Measurements from ENCODE around the gene MAP7.

The MAP7 gene

GRCh38 chr6:136464874-136465273, 85.3 kb downstream of the MAP7 start:
- TF ChIP-seq CTCF (IDR thresholded peaks at IDR 0.05; ENCODE audit: low read depth, low read length), result no peak
- H3K4me3 ChIP-seq (ENCODE audit: low read depth, low read length), result no peak overlapping the region

DNA sequence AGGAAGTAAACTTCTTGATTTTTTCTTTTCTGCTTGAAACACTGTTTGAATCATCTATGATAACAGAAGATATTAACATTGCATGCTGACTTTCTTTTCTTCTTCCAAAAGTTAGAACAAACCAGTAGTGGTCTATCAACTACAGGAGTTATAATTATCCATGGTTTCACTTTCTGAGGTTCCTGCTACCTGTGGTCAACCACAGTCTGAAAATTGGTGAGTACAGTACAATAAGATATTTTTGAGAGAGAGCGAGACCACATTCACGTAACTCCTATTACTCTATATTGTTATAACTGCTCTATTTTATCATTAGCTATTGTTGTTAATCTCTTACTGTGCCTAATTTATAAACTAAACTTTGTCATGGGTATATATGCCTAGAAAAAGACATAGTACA, 86.1 kb downstream of the MAP7 start:
- no peak for TF ChIP-seq CTCF (IDR thresholded peaks at IDR 0.05; ENCODE audit: low read depth, low read length)
- no peak overlapping the region for H3K4me3 ChIP-seq (ENCODE audit: low read depth, low read length)

GRCh38 chr6:136463743-136464142, 86.5 kb downstream of the MAP7 start:
- no peak for TF ChIP-seq CTCF (IDR thresholded peaks at IDR 0.05; ENCODE audit: low read depth, low read length)
- H3K4me3 ChIP-seq (ENCODE audit: low read depth, low read length), result no peak overlapping the region

DNA sequence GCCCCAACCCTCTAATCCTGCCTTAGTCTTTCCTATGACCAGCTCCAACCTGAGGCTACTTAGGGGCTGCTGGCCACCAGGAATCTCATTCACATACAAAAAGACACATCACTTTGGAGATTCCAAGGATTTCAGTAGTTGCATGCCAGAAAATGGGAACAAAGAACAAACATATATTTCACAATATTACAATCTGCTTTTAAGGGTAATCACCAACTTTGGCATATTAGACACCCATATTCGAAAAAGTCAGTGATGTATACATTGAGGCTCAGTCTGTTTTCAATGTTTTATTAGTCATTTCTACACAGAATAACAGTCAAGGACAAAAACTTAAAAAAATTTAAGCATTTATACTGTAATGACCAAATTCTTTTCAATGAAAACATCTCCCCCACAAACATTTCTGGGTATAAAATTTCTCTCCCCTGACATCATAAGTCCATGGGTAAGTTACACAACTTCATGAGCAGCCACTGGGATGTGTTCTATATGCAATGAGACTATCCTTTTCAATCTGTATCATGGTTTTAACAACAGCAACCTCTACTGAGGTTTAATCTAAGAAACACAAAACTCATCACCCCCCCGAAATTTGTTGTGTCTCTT, 103.5 kb downstream of the MAP7 start:
- no peak for TF ChIP-seq CTCF (IDR thresholded peaks at IDR 0.05; ENCODE audit: low read depth, low read length)
- no peak overlapping the region for H3K4me3 ChIP-seq (ENCODE audit: low read depth, low read length)

DNA sequence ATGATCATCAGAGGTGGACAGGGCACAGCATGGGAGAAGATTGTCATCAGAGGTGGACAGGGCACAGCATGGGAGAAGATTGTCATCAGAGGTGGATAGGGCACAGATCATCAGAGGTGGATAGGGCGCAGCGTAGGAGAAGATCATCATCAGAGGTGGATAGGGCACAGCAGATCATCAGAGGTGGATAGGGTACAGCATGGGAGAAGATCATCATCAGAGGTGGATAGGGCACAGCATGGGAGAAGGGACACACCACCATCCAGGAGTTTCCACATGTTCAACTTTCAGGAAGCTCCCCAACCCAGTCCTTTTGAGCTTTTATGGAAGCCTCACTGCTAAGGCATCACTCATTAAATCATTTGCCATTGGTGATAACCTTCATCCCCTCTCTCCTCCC, 104.1 kb downstream of the MAP7 start:
- no peak overlapping the region for H3K4me3 ChIP-seq (ENCODE audit: low read depth, low read length)
- TF ChIP-seq CTCF (IDR thresholded peaks at IDR 0.05; ENCODE audit: low read depth, low read length), result no peak

DNA sequence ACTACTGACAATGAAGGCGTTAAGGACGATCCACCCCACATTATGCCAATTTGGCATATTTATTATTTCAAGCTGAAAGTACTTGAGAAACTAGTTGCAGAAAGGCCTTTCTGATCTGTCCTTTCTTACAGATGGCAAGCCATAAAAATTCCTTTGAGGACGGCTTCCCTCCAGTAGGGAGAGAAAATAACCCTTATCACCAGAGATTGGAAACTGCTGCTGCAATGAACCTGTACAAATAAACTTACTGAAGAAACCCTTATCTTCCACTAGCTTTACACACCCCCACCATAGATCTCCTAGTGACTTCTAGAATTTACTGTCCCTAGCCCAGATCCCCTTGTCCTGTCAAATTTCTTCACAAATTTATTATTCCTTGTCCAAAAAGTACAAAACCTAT, 105.2 kb downstream of the MAP7 start:
- no peak overlapping the region for H3K4me3 ChIP-seq (ENCODE audit: low read depth, low read length)
- TF ChIP-seq CTCF (IDR thresholded peaks at IDR 0.05; ENCODE audit: low read depth, low read length), result no peak

DNA sequence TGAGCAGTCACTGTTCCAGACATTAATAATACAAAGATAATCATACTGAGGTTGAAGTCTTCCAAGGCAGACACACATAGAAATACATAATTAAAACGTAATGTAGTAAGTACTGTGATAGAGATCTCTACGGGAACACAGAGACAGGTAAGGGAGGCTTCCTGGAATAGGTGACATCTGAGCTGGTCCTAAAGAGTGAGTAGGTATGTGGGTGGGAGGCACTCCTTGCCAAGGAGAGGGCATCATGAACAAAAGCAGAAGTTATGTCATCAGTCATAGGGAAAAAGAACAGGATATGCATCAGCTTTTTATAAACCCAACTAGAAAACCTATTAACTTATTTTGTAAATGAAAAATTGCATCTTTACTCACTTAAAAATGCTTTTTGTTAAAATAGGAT, 110.0 kb downstream of the MAP7 start:
- H3K4me3 ChIP-seq (ENCODE audit: low read depth, low read length), result no peak overlapping the region
- no peak for TF ChIP-seq CTCF (IDR thresholded peaks at IDR 0.05; ENCODE audit: low read depth, low read length)
